HG02642 (cell line): Measurements from ENCODE around the gene SKI.

ENCODE experiments used
- ATAC-seq: cut with Tn5 transposase; IDR thresholded peaks from one replicate; pipeline ENCODE4 v1.9.1; 2021; ENCODE audit warnings: mild to moderate bottlenecking; ENCODE audit not compliant: unreplicated experiment, poor library complexity

SKI gene

DNA sequence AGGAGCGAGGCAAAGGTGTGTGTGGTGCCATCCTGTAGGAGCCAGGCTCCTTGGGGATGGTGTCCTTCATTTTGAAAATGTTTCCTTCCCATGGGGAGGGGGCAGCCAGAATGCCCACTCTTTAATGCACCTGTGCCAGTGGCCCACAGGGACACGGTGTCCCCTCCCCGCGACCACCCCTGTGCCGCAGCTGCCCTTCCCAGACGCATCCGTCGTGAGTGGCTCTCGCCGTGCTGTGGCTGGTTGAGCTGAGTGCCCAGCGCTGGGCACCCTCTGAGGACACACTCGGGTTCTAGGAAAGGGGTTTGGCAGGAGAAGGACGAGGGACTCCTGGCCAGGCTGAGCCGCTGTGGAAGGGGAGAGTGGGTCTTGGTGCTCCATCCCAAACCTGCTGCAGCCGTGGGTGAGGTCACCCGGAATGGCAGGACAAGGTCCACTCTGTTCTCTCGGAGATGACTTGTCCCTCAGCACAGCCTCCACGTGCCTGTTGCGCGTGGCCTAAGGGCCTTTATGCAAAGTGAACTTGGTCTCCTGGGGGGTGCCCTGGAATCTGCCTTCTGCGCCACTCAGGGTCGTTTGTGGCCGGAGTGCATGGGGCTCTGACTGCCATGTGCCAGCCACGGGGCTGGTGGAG lies 74.3 kb downstream of the SKI start:
- no peak for ATAC-seq

DNA sequence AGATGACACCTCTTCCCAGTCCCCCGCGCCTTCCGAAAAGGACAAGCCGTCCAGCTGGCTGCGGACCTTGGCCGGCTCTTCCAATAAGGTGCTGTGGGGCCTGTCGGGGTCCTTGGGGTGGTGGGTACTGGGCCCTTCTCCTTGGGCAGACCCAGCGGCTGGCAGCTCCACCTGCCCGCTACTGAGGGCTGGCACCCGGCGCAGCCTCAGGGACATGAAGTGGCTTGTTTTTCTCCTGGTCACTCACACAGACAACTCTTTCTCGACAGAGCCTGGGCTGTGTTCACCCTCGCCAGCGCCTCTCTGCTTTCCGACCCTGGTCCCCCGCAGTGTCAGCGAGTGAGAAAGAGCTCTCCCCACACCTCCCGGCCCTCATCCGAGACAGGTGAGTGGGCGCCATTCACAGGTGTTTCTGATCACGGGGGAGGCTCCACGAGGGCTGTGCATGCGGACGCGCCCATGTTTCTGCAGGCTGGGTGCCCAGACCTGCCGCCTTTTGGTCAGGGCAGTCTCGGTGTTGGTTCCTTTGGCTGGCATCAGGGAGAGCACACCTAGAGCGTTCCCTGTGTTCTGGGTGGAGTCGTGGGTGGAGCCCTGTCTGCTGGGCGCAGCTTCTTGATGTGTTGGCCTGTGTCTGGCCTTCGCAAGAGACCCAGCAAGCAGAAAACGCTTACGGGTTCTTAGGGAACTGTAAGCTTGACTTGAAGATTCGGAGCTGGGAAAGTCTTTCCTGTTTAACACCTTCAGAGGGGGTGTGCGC lies 75.1 kb downstream of the SKI start:
- no peak for ATAC-seq

- no peak for ATAC-seq
Observed at GRCh38 chr1:2303781-2304180, 75.7 kb downstream of the SKI start.

GRCh38 chr1:2304282-2304681 lies 76.2 kb downstream of the SKI start:
- ATAC-seq, result no peak

GRCh38 chr1:2304921-2305681 lies 77.0 kb downstream of the SKI start:
- no peak for ATAC-seq

- ATAC-seq, result no peak
Observed at GRCh38 chr1:2306151-2306978, 78.2 kb downstream of the SKI start.

DNA sequence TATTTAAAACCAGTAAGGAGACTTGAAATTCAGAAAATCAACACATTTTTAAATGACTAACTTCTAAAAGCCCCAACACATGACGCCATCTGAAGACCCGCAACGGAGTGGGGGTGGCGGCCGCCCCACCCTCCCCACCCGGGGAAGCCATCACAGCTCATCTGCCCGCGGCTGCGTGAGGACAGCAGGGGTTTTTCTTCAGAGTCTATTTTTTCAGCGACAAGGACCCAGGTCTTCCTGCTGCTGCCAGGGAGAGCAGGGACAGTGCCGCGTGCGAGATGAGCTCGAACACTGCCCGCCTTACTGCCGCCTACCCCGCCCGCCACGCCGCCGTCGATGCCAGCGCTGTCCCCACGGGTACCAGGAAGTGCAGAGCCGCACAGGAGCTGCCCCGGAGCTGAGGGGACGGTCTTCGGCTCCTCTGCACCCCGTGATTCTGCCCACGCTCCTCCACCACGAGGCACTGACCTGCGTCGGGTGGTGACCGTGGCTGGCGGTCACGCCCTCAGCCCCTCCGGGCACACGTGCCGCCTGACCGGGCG lies 79.0 kb downstream of the SKI start:
- no peak for ATAC-seq

GRCh38 chr1:2307972-2308371 lies 79.9 kb downstream of the SKI start:
- ATAC-seq, result no peak

- ATAC-seq, result no peak
Observed at GRCh38 chr1:2308844-2309243, 80.7 kb downstream of the SKI start.

DNA sequence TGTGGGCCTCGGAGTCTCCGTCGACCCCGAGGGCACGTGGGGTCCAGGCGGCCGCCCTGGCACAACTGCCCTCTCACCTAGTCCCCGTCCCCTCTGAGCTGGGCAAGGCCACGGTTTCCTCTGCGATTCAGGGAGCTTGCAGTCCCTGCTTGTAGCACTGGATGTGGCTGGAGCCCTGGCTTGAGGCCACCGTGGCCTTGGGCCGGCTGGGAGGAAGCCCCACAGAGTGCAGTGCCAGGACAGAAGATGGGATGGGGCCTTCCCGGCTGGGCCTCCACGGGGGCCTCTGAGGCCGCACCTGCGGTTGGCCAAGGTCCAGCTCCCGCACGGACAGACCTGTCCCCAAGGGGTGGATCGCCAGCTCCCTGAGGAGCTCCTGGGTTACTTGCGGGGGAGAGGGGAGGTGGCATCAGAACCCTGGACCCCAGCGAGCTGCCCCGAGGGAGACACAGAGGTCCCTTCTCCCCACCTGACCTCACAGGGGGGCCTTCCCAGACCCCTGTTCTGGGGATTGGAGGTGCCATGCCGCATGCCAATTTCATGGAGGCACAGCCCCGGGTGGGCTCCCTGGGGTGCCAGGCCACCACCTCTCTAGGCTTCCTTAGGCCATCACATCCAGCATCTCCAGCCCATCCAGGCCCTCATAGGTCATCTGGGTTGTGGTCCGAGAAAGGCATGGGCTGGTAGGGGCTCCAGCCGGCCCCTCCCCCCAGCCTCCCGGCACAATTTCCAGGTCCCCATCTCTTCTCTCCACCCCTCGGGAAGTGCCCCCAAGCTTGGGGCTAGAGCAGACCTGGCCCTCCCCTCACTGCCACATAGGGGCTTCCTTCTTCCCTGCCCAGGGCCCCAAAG lies 82.4 kb downstream of the SKI start:
- no peak for ATAC-seq

DNA sequence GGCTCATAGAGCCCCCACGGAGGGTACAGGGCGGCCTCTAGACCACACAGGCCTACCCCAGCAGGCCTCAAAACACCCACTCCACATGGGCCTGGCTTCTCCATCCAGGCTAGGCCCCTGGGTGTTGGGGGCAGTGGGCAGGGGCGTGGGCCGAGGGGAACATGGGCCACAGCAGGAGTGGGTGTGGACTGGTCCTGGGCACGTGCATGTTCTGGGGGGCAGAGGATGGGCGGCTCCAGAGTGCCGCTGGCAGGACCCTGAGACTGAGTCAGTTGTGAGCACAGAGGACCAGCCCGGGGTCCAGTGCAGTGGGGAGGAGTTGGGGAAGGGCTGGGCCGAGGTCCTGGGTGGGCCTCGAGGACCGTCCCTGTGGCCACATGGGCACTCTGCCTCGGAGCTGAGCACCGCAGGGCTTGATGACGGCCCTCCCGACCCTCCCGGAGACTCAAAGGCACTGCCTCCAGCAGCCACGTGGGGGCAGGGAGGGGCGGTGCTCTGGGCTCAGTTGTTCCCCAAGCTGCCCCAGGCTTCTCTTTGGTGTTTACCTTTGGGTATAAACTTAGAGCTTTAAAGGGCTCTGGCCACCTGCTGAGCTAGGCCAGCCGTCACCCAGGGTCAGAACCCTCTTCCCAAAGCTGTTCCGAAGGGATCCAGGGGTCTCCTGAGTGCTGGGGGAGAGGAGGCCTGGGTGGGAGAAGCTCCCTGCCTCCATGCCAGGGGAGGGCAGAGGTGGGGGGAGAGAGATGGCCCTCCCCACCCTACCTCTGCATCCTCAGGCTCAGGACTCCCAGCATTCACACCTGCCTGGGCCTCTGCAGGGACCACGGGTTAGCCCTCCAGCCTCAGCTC lies 83.3 kb downstream of the SKI start:
- ATAC-seq, result no peak

GRCh38 chr1:2312160-2312514 lies 84.0 kb downstream of the SKI start:
- ATAC-seq, result no peak

DNA sequence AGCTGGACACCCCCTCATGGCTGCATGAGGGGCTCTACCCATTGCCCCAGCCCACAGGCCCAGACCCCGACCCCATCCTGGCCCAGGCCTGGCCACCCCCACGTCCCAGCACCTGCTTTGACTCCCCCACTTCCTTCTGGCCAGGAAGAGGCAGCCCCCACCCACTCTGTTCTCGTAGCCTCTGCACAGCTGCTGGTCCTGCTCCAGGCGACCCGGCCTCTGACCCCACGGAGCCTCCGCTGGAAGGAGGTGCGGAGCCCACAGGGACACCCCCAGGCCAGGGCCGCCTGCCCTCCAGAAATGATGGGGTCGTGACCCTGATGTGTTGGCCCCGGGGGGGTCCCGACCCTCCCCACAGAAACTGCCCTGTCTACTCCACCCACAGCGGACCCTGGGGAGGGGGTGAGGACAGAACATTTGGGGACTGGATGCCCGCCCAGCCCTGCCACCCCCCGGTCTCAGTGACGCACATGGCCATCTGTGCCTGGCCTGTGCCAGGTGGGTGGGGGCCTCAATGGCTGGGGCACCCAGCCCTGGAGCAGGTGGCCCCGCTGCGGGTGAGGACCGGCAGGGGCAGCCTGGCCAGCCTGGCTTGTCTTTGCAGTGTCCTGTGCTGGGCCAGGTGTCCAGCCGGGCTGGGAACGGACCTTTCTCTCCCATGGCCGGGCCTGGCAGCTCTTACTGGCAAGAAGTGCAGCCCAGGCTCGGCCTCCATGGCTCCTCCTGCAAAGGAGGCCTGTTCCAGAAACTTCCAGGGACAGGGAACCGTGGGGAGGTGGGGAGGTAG lies 84.6 kb downstream of the SKI start:
- ATAC-seq, result no peak

DNA sequence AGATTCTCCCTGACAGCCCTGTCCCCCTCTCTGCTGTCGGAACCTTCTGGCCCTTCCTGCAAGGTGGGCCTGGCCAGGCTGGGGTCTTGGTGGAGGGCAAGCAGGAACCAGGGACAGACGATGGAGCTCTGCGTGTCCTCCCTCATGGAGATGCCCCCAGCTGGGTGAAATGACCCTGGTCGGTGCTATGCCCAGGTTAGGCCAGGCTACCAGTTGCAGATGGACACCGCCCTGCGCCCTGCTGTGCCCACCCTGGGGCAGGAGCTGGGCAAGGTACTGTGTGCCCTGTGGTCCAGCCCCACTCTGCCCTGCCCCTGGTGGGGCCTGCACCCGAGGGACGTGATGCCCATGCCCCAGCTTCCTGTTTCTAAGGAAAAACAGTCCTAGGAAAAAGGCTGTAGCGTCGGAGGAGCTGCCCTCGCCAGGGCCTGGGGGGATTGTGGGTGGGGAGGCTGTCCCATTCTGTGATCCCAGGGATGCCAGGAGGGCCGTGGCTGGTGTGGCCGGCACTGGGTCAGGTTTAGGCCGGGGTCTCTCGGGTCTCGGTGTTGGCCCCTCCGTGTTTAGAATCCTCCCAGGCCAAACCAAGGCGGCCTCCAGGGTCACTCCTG lies 85.6 kb downstream of the SKI start:
- ATAC-seq, result no peak

GRCh38 chr1:2314273-2314802 lies 86.2 kb downstream of the SKI start:
- ATAC-seq, result no peak

DNA sequence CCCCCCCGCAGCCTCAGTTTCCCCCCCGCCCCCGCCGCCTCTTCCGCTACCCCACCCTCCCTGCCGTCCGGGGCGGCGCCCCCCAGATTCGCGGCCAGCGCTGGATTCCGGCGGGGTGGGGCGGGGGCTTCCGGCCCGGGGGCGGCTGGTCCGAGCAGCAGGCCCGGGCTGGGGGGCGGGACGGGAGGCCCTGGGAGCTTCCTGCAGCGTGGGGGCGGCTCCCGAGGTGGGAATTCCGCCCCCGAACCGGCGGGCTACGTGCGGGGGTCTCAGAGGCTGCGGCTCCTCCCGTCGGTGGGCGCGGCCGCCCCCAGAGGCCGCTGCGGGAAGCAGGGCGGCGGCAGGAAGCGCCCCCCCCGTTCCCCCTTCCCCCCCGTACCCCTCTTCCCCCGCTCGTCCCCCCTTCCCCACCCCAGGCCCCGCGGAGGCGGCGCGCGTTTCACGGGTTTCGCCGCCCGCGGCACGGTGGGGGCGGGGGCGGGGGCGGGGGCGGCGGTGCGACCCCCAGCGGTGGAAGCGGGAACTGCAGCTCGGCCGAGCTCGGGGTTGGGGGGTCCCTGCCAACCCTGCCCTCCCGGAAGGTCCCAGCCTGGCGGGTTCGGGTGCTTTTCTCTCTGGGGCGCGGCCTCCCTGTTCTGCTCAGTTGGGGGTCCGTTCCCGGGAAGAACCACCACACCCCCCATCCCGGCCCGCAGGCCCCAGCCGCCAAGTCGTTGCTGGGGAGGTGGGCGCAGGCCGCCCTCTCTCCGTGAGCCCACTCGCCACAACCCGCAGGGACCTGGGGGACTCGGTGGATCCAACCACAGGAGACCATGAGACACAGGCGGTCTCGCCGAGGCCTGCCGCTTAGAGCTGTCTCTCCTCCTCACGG lies 86.9 kb downstream of the SKI start:
- ATAC-seq, result peak; percentile 45
